Measurements from ENCODE around the gene RAB1A.
A peak's percentile ranks its signal among the peaks of the same experiment; 100 is the strongest.

RAB1A gene

GRCh38 chr2:65164426-65164891 lies 34.6 kb upstream of the RAB1A start:
- Histone ChIP-seq H3K4me1 (ENCODE audit: control insufficient read depth, low read length) (peaks cover 77% of the 10 kb centered on the region), H3K36me3 (ENCODE audit: control insufficient read depth, low read length) (peaks cover 4% of the 10 kb centered on the region; the same call in 1 of the 2 replicates)

GRCh38 chr2:65161551-65162100 lies 31.7 kb upstream of the RAB1A start:
- H3K36me3 ChIP-seq (ENCODE audit: control insufficient read depth, low read length): peaks cover 4% of the 10 kb centered on the region; the same call in 1 of the 2 replicates
- H3K4me2 ChIP-seq (ENCODE audit: low read length): peak overlapping the region; percentile 79
- H3F3A ChIP-seq (ENCODE audit: control insufficient read depth, insufficient read depth): peaks cover 17% of the 10 kb centered on the region
- H3K9me2 ChIP-seq (replicated peaks; ENCODE audit: control insufficient read depth, low read length): no peaks in the 10 kb centered on the region
- peak overlapping the region; percentile 63 for H3K4me3 ChIP-seq (ENCODE audit: low read length)
- peaks cover 77% of the 10 kb centered on the region for H3K4me1 ChIP-seq (ENCODE audit: control insufficient read depth, low read length)
- H4K20me1 ChIP-seq (ENCODE audit: control insufficient read depth, insufficient read depth, low read depth, low read length): no peaks in the 10 kb centered on the region
- TF ChIP-seq EZH2phosphoT487 (IDR thresholded peaks at IDR 0.05; ENCODE audit: borderline replicate concordance, low read length) (no peak), CTCF (IDR thresholded peaks at IDR 0.05; ENCODE audit: low read depth, low read length, poor library complexity, severe bottlenecking) (no peak)
- H3K27me3 ChIP-seq (ENCODE audit: control insufficient read depth, low read length): no peaks in the 10 kb centered on the region
- no peaks in the 10 kb centered on the region for H3K9me3 ChIP-seq (ENCODE audit: control insufficient read depth, insufficient read depth, low read length)
- H3K27ac ChIP-seq (ENCODE audit: low read depth, low read length): no peak overlapping the region
- no peaks in the 10 kb centered on the region for H3K79me2 ChIP-seq (ENCODE audit: control insufficient read depth, low read length)

More at GRCh38 chr2:65164426-65164891, 34.6 kb upstream of the RAB1A start:
- H3K4me3 ChIP-seq (ENCODE audit: low read length): peak overlapping the region; percentile 47
- no peaks in the 10 kb centered on the region for H3K9me3 ChIP-seq (ENCODE audit: control insufficient read depth, insufficient read depth, low read length)
- H4K20me1 ChIP-seq (ENCODE audit: control insufficient read depth, insufficient read depth, low read depth, low read length): no peaks in the 10 kb centered on the region
- H3K27me3 ChIP-seq (ENCODE audit: control insufficient read depth, low read length): no peaks in the 10 kb centered on the region
- peaks cover 16% of the 10 kb centered on the region for H3F3A ChIP-seq (ENCODE audit: control insufficient read depth, insufficient read depth)
- no peaks in the 10 kb centered on the region for H3K9me2 ChIP-seq (replicated peaks; ENCODE audit: control insufficient read depth, low read length)
- TF ChIP-seq CTCF (IDR thresholded peaks at IDR 0.05; ENCODE audit: low read depth, low read length, poor library complexity, severe bottlenecking): no peak
- TF ChIP-seq EZH2phosphoT487 (IDR thresholded peaks at IDR 0.05; ENCODE audit: borderline replicate concordance, low read length): no peak
- peak overlapping the region; percentile 64 for H3K27ac ChIP-seq (ENCODE audit: low read depth, low read length)
- H3K79me2 ChIP-seq (ENCODE audit: control insufficient read depth, low read length): no peaks in the 10 kb centered on the region
- peak overlapping the region; percentile 79 for H3K4me2 ChIP-seq (ENCODE audit: low read length)

- H3K27ac ChIP-seq (ENCODE audit: low read depth, low read length): peak overlapping the region; percentile 36
- H3K4me1 ChIP-seq (ENCODE audit: control insufficient read depth, low read length): peaks cover 63% of the 10 kb centered on the region
- H3K4me3 ChIP-seq (ENCODE audit: low read length): peak overlapping the region; percentile 31
- H3K9me2 ChIP-seq (replicated peaks; ENCODE audit: control insufficient read depth, low read length): no peaks in the 10 kb centered on the region
- H3F3A ChIP-seq (ENCODE audit: control insufficient read depth, insufficient read depth): peaks cover 16% of the 10 kb centered on the region
- no peaks in the 10 kb centered on the region for H3K79me2 ChIP-seq (ENCODE audit: control insufficient read depth, low read length)
- H3K4me2 ChIP-seq (ENCODE audit: low read length): peak overlapping the region; percentile 38
- peaks cover 4% of the 10 kb centered on the region; the same call in 1 of the 2 replicates for H3K36me3 ChIP-seq (ENCODE audit: control insufficient read depth, low read length)
- no peaks in the 10 kb centered on the region for H4K20me1 ChIP-seq (ENCODE audit: control insufficient read depth, insufficient read depth, low read depth, low read length)
- no peak for TF ChIP-seq EZH2phosphoT487 (IDR thresholded peaks at IDR 0.05; ENCODE audit: borderline replicate concordance, low read length)
- TF ChIP-seq CTCF (IDR thresholded peaks at IDR 0.05; ENCODE audit: low read depth, low read length, poor library complexity, severe bottlenecking): no peak
- H3K27me3 ChIP-seq (ENCODE audit: control insufficient read depth, low read length): no peaks in the 10 kb centered on the region
- H3K9me3 ChIP-seq (ENCODE audit: control insufficient read depth, insufficient read depth, low read length): no peaks in the 10 kb centered on the region
Observed at GRCh38 chr2:65159906-65160305, 30.0 kb upstream of the RAB1A start.

Measured in DOHH2 (cell line).